Memory B cell (primary cell): Measurements from ENCODE around the gene SNCB.
"Not testable (repeated sequence)": the region's sequence is repeated elsewhere in the genome, so short reads cannot be mapped to it uniquely, and the experiment has no call there.

Source experiments
- ATAC-seq: fragments of 150-1000 bp; cut with Tn5 transposase; 2 replicates; pipeline ENCODE4 v1.10.0; 2021; ENCODE audit warnings: low read depth, mild to moderate bottlenecking, moderate library complexity
- DNase-seq, 2 donors: peaks; one replicate each; pipeline ENCODE4 v3.0.0; 2022; ENCODE audit warnings: low spot score in 2 of 2
- H3K27ac Mint-ChIP-seq: one replicate; pipeline ENCODE4 v1.8.0; 2022; ENCODE audit warnings: mild to moderate bottlenecking, moderate library complexity, mixed read lengths
- H3K27me3 Mint-ChIP-seq: one replicate; pipeline ENCODE4 v1.8.0; 2022; ENCODE audit warnings: mixed read lengths
- H3K36me3 Mint-ChIP-seq: one replicate; pipeline ENCODE4 v1.8.0; 2022; ENCODE audit warnings: mild to moderate bottlenecking, mixed read lengths
- H3K4me1 Mint-ChIP-seq: one replicate; pipeline ENCODE4 v1.8.0; 2022; ENCODE audit warnings: mixed read lengths
- H3K4me3 Mint-ChIP-seq: one replicate; pipeline ENCODE4 v1.8.0; 2022; ENCODE audit warnings: mild to moderate bottlenecking, moderate library complexity, mixed read lengths
- H3K9me3 Mint-ChIP-seq: one replicate; pipeline ENCODE4 v1.8.0; 2022; ENCODE audit warnings: mixed read lengths

SNCB gene

DNA sequence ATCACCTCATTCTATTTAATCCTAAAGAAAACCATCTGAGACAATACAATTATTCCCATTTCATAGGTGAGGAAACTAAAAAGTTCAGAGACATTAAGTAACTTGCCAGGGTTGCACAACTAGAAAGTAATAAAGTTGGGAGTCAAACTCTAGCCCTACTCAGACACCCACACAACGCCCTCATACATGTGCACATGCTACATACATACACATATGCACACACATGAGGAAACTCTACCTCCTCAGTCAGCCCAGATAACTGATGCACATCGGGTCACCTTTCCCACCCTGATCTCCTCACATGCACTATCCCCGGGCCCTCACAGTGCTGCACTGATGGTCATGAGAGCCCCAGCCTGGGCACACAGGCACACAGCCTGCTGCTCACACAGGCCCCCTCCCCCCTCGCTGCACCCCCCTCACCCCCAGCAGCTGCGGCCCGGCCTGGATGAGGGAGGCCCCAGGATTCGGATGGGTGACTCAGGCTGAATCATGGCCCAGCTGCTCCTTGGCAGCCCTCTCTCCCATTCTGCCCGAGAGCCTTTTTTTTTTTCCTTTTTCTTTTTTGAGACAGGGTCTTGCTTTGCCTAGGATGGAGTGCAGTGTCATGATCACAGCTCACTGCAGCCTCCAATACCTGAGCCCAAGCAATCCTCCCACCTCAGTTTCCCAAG lies 15.4 kb downstream of the SNCB start:
- no peak overlapping the region for H3K27ac Mint-ChIP-seq
- H3K36me3 Mint-ChIP-seq: no peaks in the 10 kb centered on the region
- H3K27me3 Mint-ChIP-seq: peaks cover 36% of the 10 kb centered on the region
- no peak for DNase-seq
- peaks cover 3% of the 10 kb centered on the region for H3K4me1 Mint-ChIP-seq
- H3K4me3 Mint-ChIP-seq: no peak overlapping the region
- H3K9me3 Mint-ChIP-seq: no peaks in the 10 kb centered on the region
- ATAC-seq: no peak

DNA sequence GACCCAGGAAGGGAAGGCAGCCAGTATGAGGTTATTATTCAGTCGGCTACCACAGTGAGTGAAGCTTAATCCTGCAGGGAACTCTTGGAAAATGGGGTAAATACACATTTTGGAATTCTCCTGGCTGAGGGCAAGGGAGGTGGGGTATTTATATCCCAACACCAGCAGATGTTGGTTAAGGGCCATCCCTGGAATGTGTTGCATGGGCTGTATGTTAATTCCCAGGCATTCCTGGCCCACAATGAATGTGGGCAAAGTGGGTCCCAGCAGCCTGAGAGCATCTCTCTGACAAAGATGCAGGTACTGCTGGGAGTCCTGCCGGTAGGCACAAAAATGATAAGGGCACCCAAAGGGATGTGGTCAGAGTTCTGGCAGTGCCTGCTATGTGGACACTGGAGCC lies 17.5 kb downstream of the SNCB start:
- peaks cover 7% of the 10 kb centered on the region for H3K4me1 Mint-ChIP-seq
- no peak for ATAC-seq
- no peaks in the 10 kb centered on the region for H3K36me3 Mint-ChIP-seq

GRCh38 chr5:176612008-176612407 lies 18.3 kb downstream of the SNCB start:
- peaks cover 7% of the 10 kb centered on the region for H3K4me1 Mint-ChIP-seq
- no peak overlapping the region for H3K27ac Mint-ChIP-seq
- H3K27me3 Mint-ChIP-seq: peaks cover 22% of the 10 kb centered on the region
- DNase-seq (no peak), ATAC-seq (no peak)
- no peaks in the 10 kb centered on the region for H3K36me3 Mint-ChIP-seq
- H3K9me3 Mint-ChIP-seq: no peaks in the 10 kb centered on the region
- no peak overlapping the region for H3K4me3 Mint-ChIP-seq

More for the DNA sequence above, 17.5 kb downstream of the SNCB start:
- DNase-seq: no peak
- no peak overlapping the region for H3K27ac Mint-ChIP-seq
- H3K9me3 Mint-ChIP-seq: no peaks in the 10 kb centered on the region
- peaks cover 29% of the 10 kb centered on the region for H3K27me3 Mint-ChIP-seq
- H3K4me3 Mint-ChIP-seq: no peak overlapping the region

- Mint-ChIP-seq H3K36me3 (no peaks in the 10 kb centered on the region), H3K4me1 (peaks cover 7% of the 10 kb centered on the region), H3K4me3 (no peak overlapping the region), H3K27ac (no peak overlapping the region), H3K27me3 (peaks cover 17% of the 10 kb centered on the region), H3K9me3 (no peaks in the 10 kb centered on the region)
- DNase-seq (no peak), ATAC-seq (no peak)
Observed at GRCh38 chr5:176611435-176611834, 18.9 kb downstream of the SNCB start.

DNA sequence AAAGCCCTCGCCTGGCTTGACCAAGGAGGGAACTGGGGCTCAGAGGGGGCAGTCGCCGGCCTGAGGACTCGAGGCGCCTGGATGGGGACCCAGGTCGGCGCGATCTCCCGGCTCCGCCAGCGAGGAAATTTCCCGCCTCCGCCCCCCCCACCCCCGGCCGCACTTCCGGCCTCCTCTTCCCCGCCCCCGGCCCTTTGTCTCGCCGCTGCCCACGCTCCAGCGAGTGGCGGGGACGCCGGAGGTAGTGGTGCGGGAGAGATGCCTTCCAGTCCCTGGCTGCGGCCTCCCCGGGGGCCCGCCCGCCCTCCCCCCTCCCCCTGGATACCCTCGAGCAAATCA lies 19.9 kb downstream of the SNCB start:
- no peaks in the 10 kb centered on the region for H3K36me3 Mint-ChIP-seq
- DNase-seq: no peak
- H3K4me3 Mint-ChIP-seq: peak overlapping the region; percentile 82
- peaks cover 15% of the 10 kb centered on the region for H3K27me3 Mint-ChIP-seq
- no peaks in the 10 kb centered on the region for H3K9me3 Mint-ChIP-seq
- H3K4me1 Mint-ChIP-seq: peaks cover 7% of the 10 kb centered on the region
- no peak overlapping the region for H3K27ac Mint-ChIP-seq
- ATAC-seq: no peak

DNA sequence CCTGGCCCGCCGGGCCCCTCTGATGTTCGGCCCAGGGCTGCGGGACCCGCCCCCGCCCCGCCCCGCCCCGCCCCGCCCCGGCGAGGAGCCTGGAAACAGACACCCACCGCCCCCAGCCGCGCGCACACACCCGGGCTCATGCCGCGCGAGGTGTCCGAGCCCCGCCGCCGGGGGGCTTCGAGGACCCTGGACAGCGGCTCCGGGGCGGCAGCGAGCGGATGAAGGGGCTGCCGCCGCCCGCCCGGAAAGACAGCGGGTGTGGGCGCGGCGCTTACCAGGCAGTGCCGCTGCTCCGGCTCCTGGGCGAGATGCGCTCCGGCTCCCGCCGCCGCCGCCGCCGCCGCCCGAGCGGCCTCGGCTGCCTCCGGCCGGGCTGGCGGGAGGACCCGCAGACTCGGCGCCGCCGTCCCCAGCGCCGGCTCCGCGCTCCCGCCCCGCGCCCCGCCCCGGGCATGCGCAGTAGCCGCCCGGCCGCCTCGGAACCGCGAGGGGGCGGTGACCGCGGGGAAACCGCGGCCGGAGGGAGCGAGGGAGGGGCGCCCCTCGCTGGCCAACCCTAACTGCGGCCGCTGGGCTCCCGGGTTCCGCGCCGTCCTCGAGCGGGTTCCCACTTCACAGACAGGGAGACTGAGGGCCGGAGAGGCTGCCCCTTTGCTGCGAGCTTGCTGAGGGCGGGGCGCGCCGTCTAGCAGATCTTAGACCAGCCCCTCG lies 20.5 kb downstream of the SNCB start, which contains the start of gene GPRIN1:
GPRIN1 (minus strand) TSS at position 433 of the 711 bp plus-strand sequence. CDS start 10,322 bp downstream, outside the sequence.
- H3K4me3 Mint-ChIP-seq: peak within 1 kb of the TSS; percentile 97
- H3K36me3 Mint-ChIP-seq: no peaks in the 10 kb centered on the region
- H3K27me3 Mint-ChIP-seq: peaks cover 15% of the 10 kb centered on the region
- peak; percentile 76 for ATAC-seq
- no peaks in the 10 kb centered on the region for H3K9me3 Mint-ChIP-seq
- peak within 1 kb of the TSS; percentile 83 for H3K27ac Mint-ChIP-seq
- peak; percentile 68 to 79 for DNase-seq
- H3K4me1 Mint-ChIP-seq: peaks cover 7% of the 10 kb centered on the region

DNA sequence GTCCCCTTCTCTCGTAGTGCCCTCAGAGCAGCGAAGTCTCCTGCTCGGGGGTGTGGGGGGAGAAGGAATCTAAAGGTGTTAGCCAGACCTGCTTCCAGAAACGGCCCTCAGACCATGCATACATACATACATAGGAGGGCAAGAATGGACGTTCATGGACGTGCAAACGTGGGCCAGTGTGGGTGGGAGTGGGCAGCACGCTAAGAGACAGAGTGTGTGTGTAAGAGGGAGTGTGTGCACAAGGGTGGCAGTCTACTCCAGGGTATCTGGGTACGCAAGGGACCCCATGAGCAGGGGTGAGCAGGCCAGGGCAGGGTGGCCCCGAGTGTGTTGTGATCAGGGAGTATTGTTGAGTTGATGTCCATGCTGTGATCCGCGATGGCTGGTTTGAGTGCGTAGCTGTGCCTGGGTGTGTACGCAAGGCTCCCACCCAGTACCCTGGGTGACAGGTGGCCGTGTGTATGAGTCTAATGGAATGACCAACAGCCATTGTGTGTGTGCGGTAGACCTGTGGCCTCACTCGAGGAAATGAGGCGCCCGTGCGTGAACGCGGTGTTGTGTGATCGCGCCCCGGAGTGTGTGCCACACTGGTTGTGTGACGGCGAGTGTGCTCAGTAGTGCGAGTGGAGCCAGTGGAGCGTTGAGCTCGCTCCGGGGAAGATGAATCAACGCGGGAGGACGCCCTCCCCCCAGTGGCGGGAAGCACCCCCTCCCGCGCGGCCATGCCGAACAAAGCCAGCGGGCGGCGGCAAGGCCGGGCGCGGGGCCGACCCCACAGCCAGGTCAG lies 21.2 kb downstream of the SNCB start:
- DNase-seq: peak in 1 of 2 donors; percentile 33
- Mint-ChIP-seq H3K4me1 (peaks cover 7% of the 10 kb centered on the region), H3K9me3 (no peaks in the 10 kb centered on the region), H3K27me3 (peaks cover 13% of the 10 kb centered on the region), H3K36me3 (no peaks in the 10 kb centered on the region), H3K4me3 (peak overlapping the region; percentile 97), H3K27ac (peak overlapping the region; percentile 83)
- ATAC-seq: peak; percentile 65

DNA sequence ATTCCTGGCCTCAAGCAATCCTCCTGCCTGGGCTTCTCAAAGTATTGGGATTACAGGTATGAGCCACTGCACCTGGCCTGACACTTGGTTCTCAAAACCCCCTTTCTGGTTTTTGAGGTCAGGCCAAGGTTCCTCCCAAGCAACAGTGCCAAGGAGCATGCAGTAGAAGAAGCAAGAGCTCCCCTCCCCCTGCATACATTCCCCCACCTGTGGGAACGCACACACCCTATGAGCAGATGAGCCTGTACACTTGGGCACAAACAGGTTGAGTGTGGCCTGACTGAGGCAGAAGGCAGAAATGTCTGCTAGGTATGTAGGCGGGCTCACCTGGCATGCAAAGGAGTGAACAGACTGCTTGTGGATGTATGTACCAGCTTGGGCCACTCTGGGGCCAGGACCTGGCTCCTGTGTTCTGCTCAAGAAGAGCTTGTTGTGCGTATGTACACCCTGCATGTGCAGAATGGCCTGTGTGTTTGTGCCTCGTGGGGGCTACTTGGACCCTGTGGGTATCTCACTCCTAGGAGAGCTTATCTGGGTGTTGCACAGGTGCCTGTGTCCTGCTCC lies 22.1 kb downstream of the SNCB start:
- no peak for DNase-seq
- peak overlapping the region; percentile 97 for H3K4me3 Mint-ChIP-seq
- H3K9me3 Mint-ChIP-seq: no peaks in the 10 kb centered on the region
- no peak overlapping the region for H3K27ac Mint-ChIP-seq
- H3K27me3 Mint-ChIP-seq: peaks cover 12% of the 10 kb centered on the region
- no peaks in the 10 kb centered on the region for H3K36me3 Mint-ChIP-seq
- H3K4me1 Mint-ChIP-seq: peaks cover 7% of the 10 kb centered on the region
- no peak for ATAC-seq

DNA sequence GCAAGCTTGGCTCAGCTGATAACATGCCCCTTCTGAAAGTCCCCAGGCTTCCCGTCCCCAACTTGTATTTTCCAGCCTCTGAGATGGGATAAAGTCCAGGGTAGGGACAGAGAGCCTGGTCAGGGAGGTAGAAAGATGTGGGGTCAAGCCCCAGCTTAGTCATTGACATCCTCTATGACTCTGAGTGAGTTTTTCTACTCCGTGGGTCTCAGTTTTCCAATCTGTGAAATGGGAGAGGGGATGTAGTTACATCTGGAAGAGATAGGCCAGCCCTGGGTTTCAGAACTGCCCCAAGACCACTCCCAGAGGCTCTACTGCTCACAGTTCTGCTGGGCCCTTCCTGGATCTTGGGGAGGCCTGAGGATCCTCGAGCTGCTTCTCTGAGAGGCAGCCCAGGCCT lies 23.5 kb downstream of the SNCB start:
- H3K9me3 Mint-ChIP-seq: no peaks in the 10 kb centered on the region
- DNase-seq (no peak), ATAC-seq (no peak)
- no peak overlapping the region for H3K27ac Mint-ChIP-seq
- H3K4me3 Mint-ChIP-seq: no peak overlapping the region
- peaks cover 5% of the 10 kb centered on the region for H3K27me3 Mint-ChIP-seq
- H3K4me1 Mint-ChIP-seq: peaks cover 7% of the 10 kb centered on the region
- H3K36me3 Mint-ChIP-seq: no peaks in the 10 kb centered on the region

GRCh38 chr5:176606032-176606431 lies 24.3 kb downstream of the SNCB start:
- Mint-ChIP-seq H3K27ac (no peak overlapping the region), H3K4me3 (no peak overlapping the region), H3K27me3 (no peaks in the 10 kb centered on the region), H3K36me3 (no peaks in the 10 kb centered on the region), H3K9me3 (no peaks in the 10 kb centered on the region), H3K4me1 (peaks cover 7% of the 10 kb centered on the region)
- DNase-seq (no peak), ATAC-seq (no peak)

DNA sequence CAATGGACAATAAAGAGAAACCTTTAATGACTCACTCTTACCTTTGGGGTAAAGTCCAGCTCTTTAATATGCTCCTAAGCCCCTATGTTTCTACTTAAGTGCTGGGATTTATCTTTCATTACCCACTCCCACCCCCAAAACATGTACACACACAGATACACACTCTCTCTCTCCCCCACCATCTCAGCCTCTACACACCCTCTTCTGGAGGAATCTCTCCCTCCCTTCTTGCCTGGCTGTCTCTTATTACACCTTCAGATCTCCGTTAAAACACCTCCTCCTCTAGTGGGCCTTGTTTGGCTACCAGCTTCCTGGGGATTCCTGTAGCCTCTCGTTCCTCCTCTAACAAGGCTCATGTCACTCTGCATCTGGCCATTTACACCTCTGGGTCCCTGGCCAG lies 27.2 kb downstream of the SNCB start:
- H3K27ac Mint-ChIP-seq: no peak overlapping the region
- H3K36me3 Mint-ChIP-seq: no peaks in the 10 kb centered on the region
- DNase-seq (no peak), ATAC-seq (no peak)
- H3K27me3 Mint-ChIP-seq: no peaks in the 10 kb centered on the region
- H3K4me3 Mint-ChIP-seq: no peak overlapping the region
- H3K9me3 Mint-ChIP-seq: no peaks in the 10 kb centered on the region
- no peaks in the 10 kb centered on the region for H3K4me1 Mint-ChIP-seq

GRCh38 chr5:176601901-176602482 lies 28.3 kb downstream of the SNCB start:
- Mint-ChIP-seq H3K9me3 (no peaks in the 10 kb centered on the region), H3K4me1 (no peaks in the 10 kb centered on the region), H3K27me3 (no peaks in the 10 kb centered on the region), H3K27ac (no peak overlapping the region), H3K4me3 (no peak overlapping the region), H3K36me3 (no peaks in the 10 kb centered on the region)
- ATAC-seq (no peak), DNase-seq (no peak)

GRCh38 chr5:176599749-176600430 lies 30.4 kb downstream of the SNCB start:
- ATAC-seq, H3K9me3 Mint-ChIP-seq, H3K4me3 Mint-ChIP-seq, H3K27ac Mint-ChIP-seq, H3K27me3 Mint-ChIP-seq, H3K4me1 Mint-ChIP-seq, DNase-seq, H3K36me3 Mint-ChIP-seq: not testable (repeated sequence)
